OCI-LY7 (cell line): ENCODE data around the gene NXN. TPM values are rescaled to one million over a fixed set of nuclear protein-coding genes. Genes with fewer than 3 reads are reported as not detected.

Source experiments
- BruUV-seq: library from RNA; stranded (reverse); fragments of 400-500 nt; replicated peaks from 2 replicates; lab custom pipeline; 2021; lab: Mats Ljungman, UMichigan
- CTCF ChIA-PET: fragments of 300-600 bp; sonication (Branson Sonifier 250); formaldehyde crosslinking; loops from one replicate; lab custom pipeline; 2022; ENCODE audit warnings: antibody characterized with exemption; ENCODE audit not compliant: unreplicated experiment; lab: Charles Lee
- POLR2A ChIA-PET: fragments of 300-600 bp; sonication (Branson Sonifier 250); formaldehyde crosslinking; loops from one replicate; lab custom pipeline; 2022; ENCODE audit warnings: antibody characterized with exemption; lab: Charles Lee
- DNase-seq: peaks from one replicate; pipeline ENCODE4 v3.0.0-alpha.2; 2015; ENCODE audit warnings: low spot score
- H2AFZ ChIP-seq: fragments of 200-600 bp; sonication (generic), shearing (Covaris generic); 2 replicates; pipeline ENCODE4 v1.6.1; 2014; ENCODE audit warnings: mild to moderate bottlenecking, antibody characterized with exemption, low read length, moderate library complexity
- H3K27ac ChIP-seq: fragments of 200-600 bp; sonication (generic); 2 replicates; pipeline ENCODE4 v1.5.1; 2014; ENCODE audit warnings: mixed run types, low read depth, mild to moderate bottlenecking, moderate library complexity, low read length, inconsistent platforms; ENCODE audit not compliant: poor library complexity, severe bottlenecking
- H3K36me3 ChIP-seq: fragments of 200-600 bp; sonication (generic); 2 replicates; pipeline ENCODE4 v1.6.1; 2014; ENCODE audit warnings: mild to moderate bottlenecking, antibody characterized with exemption, low read length, moderate library complexity, mixed read lengths; ENCODE audit not compliant: insufficient read depth
- H3K4me1 ChIP-seq: fragments of 200-600 bp; sonication (generic); 2 replicates; pipeline ENCODE4 v1.5.1; 2014; ENCODE audit warnings: mild to moderate bottlenecking, low read length; ENCODE audit not compliant: insufficient read depth, poor library complexity, severe bottlenecking
- H3K4me2 ChIP-seq: fragments of 200-600 bp; sonication (generic); 2 replicates; pipeline ENCODE4 v1.6.1; 2014; ENCODE audit warnings: mild to moderate bottlenecking, low read length
- H3K4me3 ChIP-seq: fragments of 200-600 bp; sonication (generic); 2 replicates; pipeline ENCODE4 v1.5.1; 2014; ENCODE audit warnings: mild to moderate bottlenecking, low read depth, low read length; ENCODE audit not compliant: poor library complexity, severe bottlenecking
- H3K79me2 ChIP-seq: fragments of 200-600 bp; sonication (generic); 2 replicates; pipeline ENCODE4 v1.6.1; 2016; ENCODE audit warnings: low read depth, mild to moderate bottlenecking, low read length, moderate library complexity, mixed read lengths; ENCODE audit not compliant: insufficient read depth
- H3K9me2 ChIP-seq: fragments of 200-600 bp; sonication (generic); 2 replicates; pipeline ENCODE4 v1.6.1; 2016; ENCODE audit warnings: mild to moderate bottlenecking, low read length, mixed read lengths; ENCODE audit not compliant: insufficient read depth
- H3K9me3 ChIP-seq: fragments of 200-600 bp; sonication (generic); 2 replicates; pipeline ENCODE4 v1.6.1; 2014; ENCODE audit warnings: mild to moderate bottlenecking, mixed run types, low read length, mixed read lengths
- H4K20me1 ChIP-seq: fragments of 200-600 bp; sonication (generic); 2 replicates; pipeline ENCODE4 v1.6.1; 2014; ENCODE audit warnings: mild to moderate bottlenecking, antibody characterized with exemption, low read length, moderate library complexity, mixed read lengths; ENCODE audit not compliant: insufficient read depth
- CTCF ChIP-seq: fragments of 200-600 bp; sonication (generic); conservative IDR thresholded peaks from 2 replicates; pipeline ENCODE4 v1.5.1; 2014; ENCODE audit warnings: mild to moderate bottlenecking, antibody characterized with exemption, low read length, moderate library complexity, mixed read lengths
- EZH2phosphoT487 ChIP-seq: fragments of 200-600 bp; sonication (generic); IDR thresholded peaks from 2 replicates; pipeline ENCODE4 v1.6.1; 2018; ENCODE audit warnings: low read depth, borderline replicate concordance, mild to moderate bottlenecking, mixed run types, antibody characterized with exemption, low read length, moderate library complexity, mixed read lengths
- intact Hi-C: fragments of 100-400 bp; cut with micrococcal nuclease; formaldehyde crosslinking; loops from one replicate; pipeline ENCODE4 v1.10.0; 2022; ENCODE audit not compliant: unreplicated experiment
- total RNA-seq, 2 experiments: library from RNA; depleted of rRNA in 1 of 2; stranded (reverse); fragments of >200 nt in 1 of 2; shearing (Covaris generic) in 1 of 2; gene quantifications; 2 replicates each; pipeline ENCODE4 v1.2.3, GENCODE V29; 2014 to 2022

NXN gene
- total RNA-seq, 2 experiments from 2014 or later, result 1.3 to 2.8 TPM

- no peaks in the 10 kb centered on the region for H3K9me2 ChIP-seq
- H3K4me1 ChIP-seq, result peaks cover under 1% of the 10 kb centered on the region
- no peak overlapping the region for H3K27ac ChIP-seq
- no peak overlapping the region for H2AFZ ChIP-seq
- ChIA-PET POLR2A (no interaction called here), CTCF (no interaction called here)
- H4K20me1 ChIP-seq, result peaks cover under 1% of the 10 kb centered on the region; the same call in 1 of the 2 replicates
- TF ChIP-seq EZH2phosphoT487, result no peak
- no peak for TF ChIP-seq CTCF
- H3K4me2 ChIP-seq, result no peak overlapping the region
- peaks cover 19% of the 10 kb centered on the region; the same call in 1 of the 2 replicates for H3K9me3 ChIP-seq
- no peak overlapping the region for H3K4me3 ChIP-seq
- BruUV-seq, result no TSS peak
- DNase-seq, result no peak
- H3K36me3 ChIP-seq, result no peaks in the 10 kb centered on the region
- H3K79me2 ChIP-seq, result peaks cover 8% of the 10 kb centered on the region; the same call in 1 of the 2 replicates
- intact Hi-C loops, result no loop called here
Measured at GRCh38 chr17:992933-993332, 13.4 kb upstream of the NXN start.

- TF ChIP-seq EZH2phosphoT487 (no peak), CTCF (no peak)
- Histone ChIP-seq H3K9me2 (no peaks in the 10 kb centered on the region), H3K4me2 (no peak overlapping the region), H3K79me2 (no peaks in the 10 kb centered on the region), H3K4me3 (no peak overlapping the region), H3K36me3 (no peaks in the 10 kb centered on the region), H3K9me3 (0 out of 2 replicates have a peak, but pooled peaks cover 3% of the 10 kb centered on the region), H3K27ac (no peak overlapping the region), H2AFZ (no peak overlapping the region), H3K4me1 (no peaks in the 10 kb centered on the region), H4K20me1 (no peaks in the 10 kb centered on the region)
- no TSS peak for BruUV-seq
- intact Hi-C loops, result no loop called here
- ChIA-PET POLR2A (interaction anchor here (0.7 kb wide), 2 partner anchors 110 to 126 kb away, joined by 3 to 4 read pairs; no protein-coding TSS in a partner anchor), CTCF (no interaction called here)
- DNase-seq, result no peak
Measured at GRCh38 chr17:988561-988960, 9.0 kb upstream of the NXN start.

GRCh38 chr17:987931-988330 is 8.4 kb upstream of the NXN start:
- no peak for DNase-seq
- CTCF ChIA-PET, result no interaction called here
- Histone ChIP-seq H3K36me3 (no peaks in the 10 kb centered on the region), H3K79me2 (no peaks in the 10 kb centered on the region), H3K4me1 (no peaks in the 10 kb centered on the region), H3K27ac (no peak overlapping the region), H3K4me2 (no peak overlapping the region), H4K20me1 (no peaks in the 10 kb centered on the region), H3K9me3 (0 out of 2 replicates have a peak, but pooled peaks cover 1% of the 10 kb centered on the region), H3K9me2 (no peaks in the 10 kb centered on the region), H3K4me3 (no peak overlapping the region), H2AFZ (no peak overlapping the region)
- no peak for TF ChIP-seq CTCF
- no peak for TF ChIP-seq EZH2phosphoT487
- intact Hi-C loops, result no loop called here
- POLR2A ChIA-PET, result no interaction called here
- no TSS peak for BruUV-seq
